ENCODE data around the gene MRPS24. TPM values are rescaled to one million over a fixed set of nuclear protein-coding genes. Genes with fewer than 3 reads are reported as not detected.

MRPS24 gene
- total and polyA plus RNA-seq, 2 of the 13 experiments (the other 11 are each of a cell fraction or from before 2014, with no cell fraction given) = 135 to 162 TPM

DNA sequence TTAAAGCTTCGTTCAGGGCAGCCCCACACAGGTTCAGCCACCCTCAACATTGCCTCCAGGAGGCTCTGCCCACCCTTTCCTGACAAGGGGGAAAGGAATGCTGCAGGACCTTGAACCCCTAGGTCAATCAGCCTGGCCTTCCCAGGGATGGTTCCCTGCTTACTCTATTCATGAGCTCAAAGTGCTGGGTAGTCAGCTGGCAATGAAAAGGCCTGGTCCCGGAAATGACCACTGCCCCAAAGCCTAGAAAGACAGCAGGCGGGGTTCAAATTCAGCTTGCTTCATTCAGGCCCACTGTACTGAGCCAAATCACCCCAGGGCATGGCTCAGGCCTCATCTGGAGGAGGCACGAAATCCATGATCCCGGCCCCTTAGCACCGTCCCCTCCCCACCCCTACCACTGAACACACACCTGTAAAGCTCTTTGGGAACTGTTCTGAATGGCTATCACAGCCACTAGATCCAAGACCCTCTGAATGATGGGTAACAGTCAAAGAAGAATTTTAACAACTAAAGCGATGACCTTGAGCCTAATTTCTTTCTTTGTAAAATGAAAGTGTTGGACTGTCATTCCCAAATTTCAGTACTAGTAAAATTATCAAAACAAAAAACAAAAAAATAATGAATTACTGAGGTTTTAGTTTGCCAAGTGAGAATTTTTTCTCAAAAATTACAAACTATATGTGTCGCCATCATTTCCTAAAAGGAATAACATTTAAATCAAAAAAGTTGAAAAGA lies 36.1 kb upstream of the MRPS24 start (continued):
- TF ChIP-seq, protein P1, sequence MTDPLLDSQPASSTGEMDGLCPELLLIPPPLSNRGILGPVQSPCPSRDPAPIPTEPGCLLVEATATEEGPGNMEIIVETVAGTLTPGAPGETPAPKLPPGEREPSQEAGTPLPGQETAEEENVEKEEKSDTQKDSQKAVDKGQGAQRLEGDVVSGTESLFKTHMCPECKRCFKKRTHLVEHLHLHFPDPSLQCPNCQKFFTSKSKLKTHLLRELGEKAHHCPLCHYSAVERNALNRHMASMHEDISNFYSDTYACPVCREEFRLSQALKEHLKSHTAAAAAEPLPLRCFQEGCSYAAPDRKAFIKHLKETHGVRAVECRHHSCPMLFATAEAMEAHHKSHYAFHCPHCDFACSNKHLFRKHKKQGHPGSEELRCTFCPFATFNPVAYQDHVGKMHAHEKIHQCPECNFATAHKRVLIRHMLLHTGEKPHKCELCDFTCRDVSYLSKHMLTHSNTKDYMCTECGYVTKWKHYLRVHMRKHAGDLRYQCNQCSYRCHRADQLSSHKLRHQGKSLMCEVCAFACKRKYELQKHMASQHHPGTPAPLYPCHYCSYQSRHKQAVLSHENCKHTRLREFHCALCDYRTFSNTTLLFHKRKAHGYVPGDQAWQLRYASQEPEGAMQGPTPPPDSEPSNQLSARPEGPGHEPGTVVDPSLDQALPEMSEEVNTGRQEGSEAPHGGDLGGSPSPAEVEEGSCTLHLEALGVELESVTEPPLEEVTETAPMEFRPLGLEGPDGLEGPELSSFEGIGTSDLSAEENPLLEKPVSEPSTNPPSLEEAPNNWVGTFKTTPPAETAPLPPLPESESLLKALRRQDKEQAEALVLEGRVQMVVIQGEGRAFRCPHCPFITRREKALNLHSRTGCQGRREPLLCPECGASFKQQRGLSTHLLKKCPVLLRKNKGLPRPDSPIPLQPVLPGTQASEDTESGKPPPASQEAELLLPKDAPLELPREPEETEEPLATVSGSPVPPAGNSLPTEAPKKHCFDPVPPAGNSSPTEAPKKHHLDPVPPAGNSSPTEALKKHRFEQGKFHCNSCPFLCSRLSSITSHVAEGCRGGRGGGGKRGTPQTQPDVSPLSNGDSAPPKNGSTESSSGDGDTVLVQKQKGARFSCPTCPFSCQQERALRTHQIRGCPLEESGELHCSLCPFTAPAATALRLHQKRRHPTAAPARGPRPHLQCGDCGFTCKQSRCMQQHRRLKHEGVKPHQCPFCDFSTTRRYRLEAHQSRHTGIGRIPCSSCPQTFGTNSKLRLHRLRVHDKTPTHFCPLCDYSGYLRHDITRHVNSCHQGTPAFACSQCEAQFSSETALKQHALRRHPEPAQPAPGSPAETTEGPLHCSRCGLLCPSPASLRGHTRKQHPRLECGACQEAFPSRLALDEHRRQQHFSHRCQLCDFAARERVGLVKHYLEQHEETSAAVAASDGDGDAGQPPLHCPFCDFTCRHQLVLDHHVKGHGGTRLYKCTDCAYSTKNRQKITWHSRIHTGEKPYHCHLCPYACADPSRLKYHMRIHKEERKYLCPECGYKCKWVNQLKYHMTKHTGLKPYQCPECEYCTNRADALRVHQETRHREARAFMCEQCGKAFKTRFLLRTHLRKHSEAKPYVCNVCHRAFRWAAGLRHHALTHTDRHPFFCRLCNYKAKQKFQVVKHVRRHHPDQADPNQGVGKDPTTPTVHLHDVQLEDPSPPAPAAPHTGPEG (CRISPR knock-in tag; IDR thresholded peaks at IDR 0.05) = no peak
- TF ChIP-seq ZNF775 (CRISPR knock-in tag; IDR thresholded peaks at IDR 0.05; ENCODE audit: borderline replicate concordance) (no peak), MEIS2 (CRISPR knock-in tag; IDR thresholded peaks at IDR 0.05) (0 out of 2 replicates have a peak, but pooled peaks have one; percentile 43), ZBTB3 (CRISPR knock-in tag; IDR thresholded peaks at IDR 0.05; ENCODE audit: borderline replicate concordance, low read depth) (no peak), RORA (CRISPR knock-in tag; IDR thresholded peaks at IDR 0.05) (0 out of 2 replicates have a peak, but pooled peaks have one; percentile 74), HNF4A (CRISPR knock-in tag; IDR thresholded peaks at IDR 0.05) (peak; percentile 98), ZNF75D (CRISPR knock-in tag; IDR thresholded peaks at IDR 0.05; ENCODE audit: borderline replicate concordance) (no peak), MED1 (CRISPR knock-in tag; IDR thresholded peaks at IDR 0.05) (peak; percentile 91), ETV5 (CRISPR knock-in tag; IDR thresholded peaks at IDR 0.05; ENCODE audit: borderline replicate concordance) (peak; percentile 92), ZNF484 (CRISPR knock-in tag; IDR thresholded peaks at IDR 0.05; ENCODE audit: borderline replicate concordance, low read depth) (no peak), ATF7-NPFF (CRISPR knock-in tag; IDR thresholded peaks at IDR 0.05; ENCODE audit: low read depth) (no peak)
- TF ChIP-seq, protein P2, sequence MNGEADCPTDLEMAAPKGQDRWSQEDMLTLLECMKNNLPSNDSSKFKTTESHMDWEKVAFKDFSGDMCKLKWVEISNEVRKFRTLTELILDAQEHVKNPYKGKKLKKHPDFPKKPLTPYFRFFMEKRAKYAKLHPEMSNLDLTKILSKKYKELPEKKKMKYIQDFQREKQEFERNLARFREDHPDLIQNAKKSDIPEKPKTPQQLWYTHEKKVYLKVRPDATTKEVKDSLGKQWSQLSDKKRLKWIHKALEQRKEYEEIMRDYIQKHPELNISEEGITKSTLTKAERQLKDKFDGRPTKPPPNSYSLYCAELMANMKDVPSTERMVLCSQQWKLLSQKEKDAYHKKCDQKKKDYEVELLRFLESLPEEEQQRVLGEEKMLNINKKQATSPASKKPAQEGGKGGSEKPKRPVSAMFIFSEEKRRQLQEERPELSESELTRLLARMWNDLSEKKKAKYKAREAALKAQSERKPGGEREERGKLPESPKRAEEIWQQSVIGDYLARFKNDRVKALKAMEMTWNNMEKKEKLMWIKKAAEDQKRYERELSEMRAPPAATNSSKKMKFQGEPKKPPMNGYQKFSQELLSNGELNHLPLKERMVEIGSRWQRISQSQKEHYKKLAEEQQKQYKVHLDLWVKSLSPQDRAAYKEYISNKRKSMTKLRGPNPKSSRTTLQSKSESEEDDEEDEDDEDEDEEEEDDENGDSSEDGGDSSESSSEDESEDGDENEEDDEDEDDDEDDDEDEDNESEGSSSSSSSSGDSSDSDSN (CRISPR knock-in tag; IDR thresholded peaks at IDR 0.05) = peak; percentile 53
- TF ChIP-seq, protein P3, sequence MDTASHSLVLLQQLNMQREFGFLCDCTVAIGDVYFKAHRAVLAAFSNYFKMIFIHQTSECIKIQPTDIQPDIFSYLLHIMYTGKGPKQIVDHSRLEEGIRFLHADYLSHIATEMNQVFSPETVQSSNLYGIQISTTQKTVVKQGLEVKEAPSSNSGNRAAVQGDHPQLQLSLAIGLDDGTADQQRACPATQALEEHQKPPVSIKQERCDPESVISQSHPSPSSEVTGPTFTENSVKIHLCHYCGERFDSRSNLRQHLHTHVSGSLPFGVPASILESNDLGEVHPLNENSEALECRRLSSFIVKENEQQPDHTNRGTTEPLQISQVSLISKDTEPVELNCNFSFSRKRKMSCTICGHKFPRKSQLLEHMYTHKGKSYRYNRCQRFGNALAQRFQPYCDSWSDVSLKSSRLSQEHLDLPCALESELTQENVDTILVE (CRISPR knock-in tag; IDR thresholded peaks at IDR 0.05) = no peak
- TF ChIP-seq, protein P4, sequence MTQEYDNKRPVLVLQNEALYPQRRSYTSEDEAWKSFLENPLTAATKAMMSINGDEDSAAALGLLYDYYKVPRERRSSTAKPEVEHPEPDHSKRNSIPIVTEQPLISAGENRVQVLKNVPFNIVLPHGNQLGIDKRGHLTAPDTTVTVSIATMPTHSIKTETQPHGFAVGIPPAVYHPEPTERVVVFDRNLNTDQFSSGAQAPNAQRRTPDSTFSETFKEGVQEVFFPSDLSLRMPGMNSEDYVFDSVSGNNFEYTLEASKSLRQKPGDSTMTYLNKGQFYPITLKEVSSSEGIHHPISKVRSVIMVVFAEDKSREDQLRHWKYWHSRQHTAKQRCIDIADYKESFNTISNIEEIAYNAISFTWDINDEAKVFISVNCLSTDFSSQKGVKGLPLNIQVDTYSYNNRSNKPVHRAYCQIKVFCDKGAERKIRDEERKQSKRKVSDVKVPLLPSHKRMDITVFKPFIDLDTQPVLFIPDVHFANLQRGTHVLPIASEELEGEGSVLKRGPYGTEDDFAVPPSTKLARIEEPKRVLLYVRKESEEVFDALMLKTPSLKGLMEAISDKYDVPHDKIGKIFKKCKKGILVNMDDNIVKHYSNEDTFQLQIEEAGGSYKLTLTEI (CRISPR knock-in tag; conservative IDR thresholded peaks at IDR 0.05) = no peak
- TF ChIP-seq, protein P5, sequence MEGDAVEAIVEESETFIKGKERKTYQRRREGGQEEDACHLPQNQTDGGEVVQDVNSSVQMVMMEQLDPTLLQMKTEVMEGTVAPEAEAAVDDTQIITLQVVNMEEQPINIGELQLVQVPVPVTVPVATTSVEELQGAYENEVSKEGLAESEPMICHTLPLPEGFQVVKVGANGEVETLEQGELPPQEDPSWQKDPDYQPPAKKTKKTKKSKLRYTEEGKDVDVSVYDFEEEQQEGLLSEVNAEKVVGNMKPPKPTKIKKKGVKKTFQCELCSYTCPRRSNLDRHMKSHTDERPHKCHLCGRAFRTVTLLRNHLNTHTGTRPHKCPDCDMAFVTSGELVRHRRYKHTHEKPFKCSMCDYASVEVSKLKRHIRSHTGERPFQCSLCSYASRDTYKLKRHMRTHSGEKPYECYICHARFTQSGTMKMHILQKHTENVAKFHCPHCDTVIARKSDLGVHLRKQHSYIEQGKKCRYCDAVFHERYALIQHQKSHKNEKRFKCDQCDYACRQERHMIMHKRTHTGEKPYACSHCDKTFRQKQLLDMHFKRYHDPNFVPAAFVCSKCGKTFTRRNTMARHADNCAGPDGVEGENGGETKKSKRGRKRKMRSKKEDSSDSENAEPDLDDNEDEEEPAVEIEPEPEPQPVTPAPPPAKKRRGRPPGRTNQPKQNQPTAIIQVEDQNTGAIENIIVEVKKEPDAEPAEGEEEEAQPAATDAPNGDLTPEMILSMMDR (CRISPR knock-in tag; IDR thresholded peaks at IDR 0.05) = peak; percentile 41

Data from HepG2 (cell line).